Loucy (cell line): ENCODE data around the gene MRPS23.

ENCODE experiments used
- EZH2phosphoT487 ChIP-seq: fragments of 200-600 bp; IDR thresholded peaks from 2 replicates; pipeline ENCODE4 v1.6.1; 2018; ENCODE audit warnings: antibody characterized with exemption, mild to moderate bottlenecking, moderate library complexity, borderline replicate concordance
- TF ChIP-seq, protein P1 (sequence below): fragments of 200-600 bp; sonication (generic); conservative IDR thresholded peaks from 2 replicates; pipeline ENCODE4 v1.5.1; 2014; ENCODE audit warnings: mild to moderate bottlenecking, antibody characterized with exemption, low read length

DNA sequence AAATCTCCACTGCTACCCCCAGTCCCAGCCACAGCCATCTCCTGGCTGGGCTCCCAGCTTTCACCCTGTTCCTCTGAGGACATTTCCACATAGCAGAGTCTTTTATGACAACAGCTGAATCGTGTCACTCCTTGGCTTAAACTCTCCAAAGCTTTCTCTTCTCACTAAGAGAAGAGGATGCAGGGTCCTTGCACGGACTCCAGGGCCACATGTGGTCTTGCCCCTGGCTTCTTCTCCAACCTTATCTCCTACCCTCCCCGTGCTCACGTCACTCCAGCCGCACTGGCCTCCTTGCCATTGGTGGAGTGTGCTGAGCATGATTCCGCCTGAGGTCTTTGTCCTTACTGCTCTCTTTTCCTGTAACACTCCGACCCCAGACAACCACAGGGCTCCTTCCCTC lies 64.8 kb downstream of the MRPS23 start:
- TF ChIP-seq, protein P1, sequence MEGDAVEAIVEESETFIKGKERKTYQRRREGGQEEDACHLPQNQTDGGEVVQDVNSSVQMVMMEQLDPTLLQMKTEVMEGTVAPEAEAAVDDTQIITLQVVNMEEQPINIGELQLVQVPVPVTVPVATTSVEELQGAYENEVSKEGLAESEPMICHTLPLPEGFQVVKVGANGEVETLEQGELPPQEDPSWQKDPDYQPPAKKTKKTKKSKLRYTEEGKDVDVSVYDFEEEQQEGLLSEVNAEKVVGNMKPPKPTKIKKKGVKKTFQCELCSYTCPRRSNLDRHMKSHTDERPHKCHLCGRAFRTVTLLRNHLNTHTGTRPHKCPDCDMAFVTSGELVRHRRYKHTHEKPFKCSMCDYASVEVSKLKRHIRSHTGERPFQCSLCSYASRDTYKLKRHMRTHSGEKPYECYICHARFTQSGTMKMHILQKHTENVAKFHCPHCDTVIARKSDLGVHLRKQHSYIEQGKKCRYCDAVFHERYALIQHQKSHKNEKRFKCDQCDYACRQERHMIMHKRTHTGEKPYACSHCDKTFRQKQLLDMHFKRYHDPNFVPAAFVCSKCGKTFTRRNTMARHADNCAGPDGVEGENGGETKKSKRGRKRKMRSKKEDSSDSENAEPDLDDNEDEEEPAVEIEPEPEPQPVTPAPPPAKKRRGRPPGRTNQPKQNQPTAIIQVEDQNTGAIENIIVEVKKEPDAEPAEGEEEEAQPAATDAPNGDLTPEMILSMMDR = no peak
- no peak for TF ChIP-seq EZH2phosphoT487
